Measurements from ENCODE around the gene FBN2.

FBN2 gene

DNA sequence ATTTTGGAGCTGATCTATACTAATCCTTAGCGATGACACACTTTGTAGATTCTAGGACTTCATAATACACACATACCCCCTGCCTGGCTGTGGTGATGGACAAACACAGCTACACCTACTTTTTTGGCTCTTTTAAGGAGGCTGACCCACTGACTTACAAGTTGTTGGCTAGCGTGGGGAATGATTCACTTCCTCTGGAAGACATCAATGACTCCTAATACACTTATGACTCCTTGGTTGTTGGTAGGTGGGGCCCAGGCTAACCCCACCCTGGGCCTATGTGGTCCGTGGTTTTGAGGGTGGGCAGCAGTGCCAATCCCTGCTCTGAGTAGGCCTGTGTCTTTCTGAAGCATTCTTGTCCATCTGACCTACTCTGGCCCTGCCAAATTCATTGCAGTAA, 310.0 kb downstream of the FBN2 start:
- no CpG with 5 or more reads among the region's 3 CpGs for WGBS (ENCODE audit: insufficient coverage, insufficient read length)
- Histone ChIP-seq H3K27me3 (ENCODE audit: control insufficient read depth, insufficient read depth, low read length) (no peaks in the 10 kb centered on the region), H3K4me1 (ENCODE audit: control insufficient read depth, insufficient read depth, low read length) (no peaks in the 10 kb centered on the region), H3K4me3 (ENCODE audit: low read length) (no peak overlapping the region), H3K9me3 (ENCODE audit: control insufficient read depth, insufficient read depth, low read length) (no peaks in the 10 kb centered on the region), H3K27ac (ENCODE audit: low read length) (no peak overlapping the region), H3K36me3 (ENCODE audit: control insufficient read depth, insufficient read depth, low read length) (no peaks in the 10 kb centered on the region)
- DNase-seq (ENCODE audit: low read depth, low spot score): no peak

- Histone ChIP-seq H3K36me3 (ENCODE audit: control insufficient read depth, insufficient read depth, low read length) (no peaks in the 10 kb centered on the region), H3K9me3 (ENCODE audit: control insufficient read depth, insufficient read depth, low read length) (no peaks in the 10 kb centered on the region), H3K27ac (ENCODE audit: low read length) (no peak overlapping the region), H3K27me3 (ENCODE audit: control insufficient read depth, insufficient read depth, low read length) (no peaks in the 10 kb centered on the region), H3K4me1 (ENCODE audit: control insufficient read depth, insufficient read depth, low read length) (no peaks in the 10 kb centered on the region), H3K4me3 (ENCODE audit: low read length) (no peak overlapping the region)
- DNase-seq (ENCODE audit: low read depth, low spot score): no peak
- no CpG with 5 or more reads among the region's 2 CpGs for WGBS (ENCODE audit: insufficient coverage, insufficient read length)
Measured at GRCh38 chr5:128225245-128226030, 312.6 kb downstream of the FBN2 start.

GRCh38 chr5:128224336-128224735, 313.7 kb downstream of the FBN2 start:
- no peak for DNase-seq (ENCODE audit: low read depth, low spot score)
- Histone ChIP-seq H3K36me3 (ENCODE audit: control insufficient read depth, insufficient read depth, low read length) (no peaks in the 10 kb centered on the region), H3K9me3 (ENCODE audit: control insufficient read depth, insufficient read depth, low read length) (no peaks in the 10 kb centered on the region), H3K4me3 (ENCODE audit: low read length) (no peak overlapping the region), H3K27me3 (ENCODE audit: control insufficient read depth, insufficient read depth, low read length) (no peaks in the 10 kb centered on the region), H3K27ac (ENCODE audit: low read length) (no peak overlapping the region), H3K4me1 (ENCODE audit: control insufficient read depth, insufficient read depth, low read length) (no peaks in the 10 kb centered on the region)
- no CpG with 5 or more reads among the region's 1 CpG for WGBS (ENCODE audit: insufficient coverage, insufficient read length)

- Histone ChIP-seq H3K4me3 (ENCODE audit: low read length) (no peak overlapping the region), H3K9me3 (ENCODE audit: control insufficient read depth, insufficient read depth, low read length) (no peaks in the 10 kb centered on the region), H3K27ac (ENCODE audit: low read length) (no peak overlapping the region), H3K27me3 (ENCODE audit: control insufficient read depth, insufficient read depth, low read length) (no peaks in the 10 kb centered on the region), H3K36me3 (ENCODE audit: control insufficient read depth, insufficient read depth, low read length) (no peaks in the 10 kb centered on the region), H3K4me1 (ENCODE audit: control insufficient read depth, insufficient read depth, low read length) (no peaks in the 10 kb centered on the region)
- WGBS (ENCODE audit: insufficient coverage, insufficient read length): no CpG with 5 or more reads among the region's 2 CpGs
- no peak for DNase-seq (ENCODE audit: low read depth, low spot score)
Measured at GRCh38 chr5:128220841-128221240, 317.2 kb downstream of the FBN2 start.

DNA sequence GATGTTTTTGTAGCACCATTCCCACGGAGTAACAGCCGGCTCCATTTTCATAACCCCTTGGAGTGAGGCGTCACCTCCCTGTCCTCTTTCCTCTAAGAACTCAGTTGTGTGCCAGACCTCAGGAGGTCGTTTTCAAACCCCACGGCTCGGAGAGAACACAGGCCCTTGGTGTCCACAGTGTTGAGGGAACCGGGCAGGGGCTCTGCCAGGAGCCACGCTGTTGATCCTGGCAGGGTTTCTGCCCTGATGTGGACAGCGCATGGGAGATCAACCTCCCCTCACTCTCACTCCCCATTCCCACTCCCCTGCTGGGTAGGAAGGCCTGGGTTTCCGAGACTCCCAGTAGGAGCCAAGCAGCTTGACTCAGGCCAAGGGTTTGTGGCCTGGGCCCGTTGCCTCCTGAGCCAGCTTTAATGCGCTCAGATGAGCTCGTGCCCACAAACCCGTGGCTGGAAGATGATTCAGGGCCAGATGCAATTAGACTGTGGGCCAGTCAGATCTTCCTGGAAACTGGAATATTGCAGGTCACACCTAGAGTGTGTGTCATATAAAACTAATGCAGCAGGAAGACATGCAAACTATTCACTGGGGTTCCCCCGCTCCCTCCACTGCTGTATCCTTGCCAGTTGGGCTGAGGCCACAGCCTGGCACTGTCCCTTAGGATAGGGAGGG, 321.0 kb downstream of the FBN2 start:
- no peaks in the 10 kb centered on the region for H3K36me3 ChIP-seq (ENCODE audit: control insufficient read depth, insufficient read depth, low read length)
- no peaks in the 10 kb centered on the region for H3K9me3 ChIP-seq (ENCODE audit: control insufficient read depth, insufficient read depth, low read length)
- no CpG with 5 or more reads among the region's 15 CpGs for WGBS (ENCODE audit: insufficient coverage, insufficient read length)
- no peak overlapping the region for H3K27ac ChIP-seq (ENCODE audit: low read length)
- no peak for DNase-seq (ENCODE audit: low read depth, low spot score)
- no peaks in the 10 kb centered on the region for H3K4me1 ChIP-seq (ENCODE audit: control insufficient read depth, insufficient read depth, low read length)
- no peak overlapping the region for H3K4me3 ChIP-seq (ENCODE audit: low read length)
- no peaks in the 10 kb centered on the region for H3K27me3 ChIP-seq (ENCODE audit: control insufficient read depth, insufficient read depth, low read length)

DNA sequence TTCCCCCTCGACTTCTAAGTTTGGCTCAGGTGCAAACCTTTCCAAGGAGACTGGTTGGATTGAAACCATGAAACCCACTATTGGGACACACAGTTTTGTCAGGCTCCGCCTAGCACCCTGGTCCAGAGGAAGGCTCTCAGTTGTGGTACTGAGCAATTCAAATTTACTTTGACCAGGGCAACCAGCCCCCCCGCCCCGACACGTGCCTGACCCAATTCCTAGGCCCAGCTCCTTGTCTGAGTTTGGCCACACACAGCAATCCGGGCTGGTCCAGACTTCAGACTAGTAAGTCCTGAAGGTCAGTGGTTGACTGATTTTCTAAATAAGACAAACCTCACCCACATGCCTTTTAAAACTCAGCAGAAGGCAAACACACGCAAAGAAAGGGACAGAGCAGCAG, 321.8 kb downstream of the FBN2 start:
- Histone ChIP-seq H3K36me3 (ENCODE audit: control insufficient read depth, insufficient read depth, low read length) (no peaks in the 10 kb centered on the region), H3K9me3 (ENCODE audit: control insufficient read depth, insufficient read depth, low read length) (no peaks in the 10 kb centered on the region), H3K27ac (ENCODE audit: low read length) (no peak overlapping the region), H3K4me3 (ENCODE audit: low read length) (no peak overlapping the region), H3K27me3 (ENCODE audit: control insufficient read depth, insufficient read depth, low read length) (no peaks in the 10 kb centered on the region), H3K4me1 (ENCODE audit: control insufficient read depth, insufficient read depth, low read length) (no peaks in the 10 kb centered on the region)
- WGBS (ENCODE audit: insufficient coverage, insufficient read length): no CpG with 5 or more reads among the region's 7 CpGs
- DNase-seq (ENCODE audit: low read depth, low spot score): no peak

DNA sequence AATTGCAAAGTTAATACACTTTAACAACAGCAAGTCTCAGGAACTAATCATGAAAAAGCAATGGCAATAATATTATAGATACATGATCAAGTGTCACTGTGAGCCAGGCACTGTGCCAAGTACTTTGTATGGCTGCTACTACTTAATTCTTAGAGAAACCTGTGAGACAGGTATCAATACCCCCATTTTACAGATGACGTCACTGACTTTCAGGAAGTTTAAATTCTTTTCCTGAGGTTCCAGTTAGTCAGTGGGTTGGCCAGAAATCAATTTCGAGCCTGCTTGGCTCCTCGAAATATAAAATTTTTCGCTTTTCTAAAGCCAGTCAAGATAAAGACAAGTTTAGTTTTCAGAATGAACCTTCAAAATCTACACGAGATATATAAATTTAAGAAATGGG, 324.2 kb downstream of the FBN2 start:
- no CpG with 5 or more reads among the region's 5 CpGs for WGBS (ENCODE audit: insufficient coverage, insufficient read length)
- Histone ChIP-seq H3K9me3 (ENCODE audit: control insufficient read depth, insufficient read depth, low read length) (no peaks in the 10 kb centered on the region), H3K4me1 (ENCODE audit: control insufficient read depth, insufficient read depth, low read length) (no peaks in the 10 kb centered on the region), H3K27ac (ENCODE audit: low read length) (no peak overlapping the region), H3K4me3 (ENCODE audit: low read length) (no peak overlapping the region), H3K27me3 (ENCODE audit: control insufficient read depth, insufficient read depth, low read length) (no peaks in the 10 kb centered on the region), H3K36me3 (ENCODE audit: control insufficient read depth, insufficient read depth, low read length) (no peaks in the 10 kb centered on the region)
- DNase-seq (ENCODE audit: low read depth, low spot score): no peak

DNA sequence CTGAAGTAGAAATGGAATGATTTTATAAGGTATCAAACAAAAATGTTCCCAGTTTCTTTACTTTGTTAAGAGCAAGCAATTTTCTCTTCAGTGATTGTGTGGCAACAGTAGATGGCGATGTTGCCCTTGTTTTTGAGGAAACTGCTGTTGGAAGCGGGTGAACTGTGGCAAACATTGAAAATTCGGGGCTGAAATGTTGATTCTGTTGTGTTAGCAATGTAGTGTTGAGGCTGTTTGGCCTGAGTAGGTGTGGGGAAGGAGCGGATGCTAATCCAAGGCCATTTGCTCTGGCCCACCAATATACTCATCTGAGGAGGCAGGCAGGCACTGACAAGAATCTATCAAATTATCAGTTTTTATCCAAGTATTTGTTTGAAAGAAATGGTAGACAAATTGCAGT, 324.7 kb downstream of the FBN2 start:
- H3K9me3 ChIP-seq (ENCODE audit: control insufficient read depth, insufficient read depth, low read length): no peaks in the 10 kb centered on the region
- no peaks in the 10 kb centered on the region for H3K36me3 ChIP-seq (ENCODE audit: control insufficient read depth, insufficient read depth, low read length)
- WGBS (ENCODE audit: insufficient coverage, insufficient read length): no CpG with 5 or more reads among the region's 4 CpGs
- no peaks in the 10 kb centered on the region for H3K4me1 ChIP-seq (ENCODE audit: control insufficient read depth, insufficient read depth, low read length)
- H3K27me3 ChIP-seq (ENCODE audit: control insufficient read depth, insufficient read depth, low read length): no peaks in the 10 kb centered on the region
- no peak overlapping the region for H3K27ac ChIP-seq (ENCODE audit: low read length)
- peak; percentile 52 for DNase-seq (ENCODE audit: low read depth, low spot score)
- no peak overlapping the region for H3K4me3 ChIP-seq (ENCODE audit: low read length)

DNA sequence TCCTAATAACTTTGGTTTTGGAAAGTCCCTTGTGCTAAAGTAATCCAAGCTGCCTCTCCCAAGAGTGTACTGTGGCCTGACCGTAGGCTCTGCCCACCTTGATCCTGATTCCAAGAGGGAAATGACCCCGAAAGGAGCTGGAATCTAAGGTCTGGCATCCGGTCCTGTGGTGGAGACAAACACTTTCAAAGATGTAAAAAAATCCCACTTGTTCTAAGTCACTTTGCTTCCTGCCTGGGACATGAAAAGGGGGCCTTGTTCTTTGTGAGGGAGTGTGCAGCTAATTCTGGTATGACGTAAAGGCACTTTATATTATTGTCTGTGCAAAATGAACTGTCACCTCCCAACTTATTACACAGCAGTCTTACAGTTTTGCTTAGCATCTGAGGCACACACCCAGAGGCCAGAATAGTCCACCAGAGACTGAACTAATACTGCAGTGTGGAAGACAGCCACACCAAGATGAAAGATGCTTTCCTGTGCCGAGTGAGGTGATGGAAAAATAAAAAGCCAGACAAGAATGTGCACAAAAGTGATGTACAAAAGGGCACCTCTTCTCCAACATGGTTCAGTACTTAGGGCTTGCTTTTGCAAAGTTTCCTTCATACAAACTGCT, 325.7 kb downstream of the FBN2 start:
- Histone ChIP-seq H3K9me3 (ENCODE audit: control insufficient read depth, insufficient read depth, low read length) (no peaks in the 10 kb centered on the region), H3K4me1 (ENCODE audit: control insufficient read depth, insufficient read depth, low read length) (no peaks in the 10 kb centered on the region), H3K36me3 (ENCODE audit: control insufficient read depth, insufficient read depth, low read length) (no peaks in the 10 kb centered on the region), H3K27ac (ENCODE audit: low read length) (no peak overlapping the region), H3K27me3 (ENCODE audit: control insufficient read depth, insufficient read depth, low read length) (no peaks in the 10 kb centered on the region), H3K4me3 (ENCODE audit: low read length) (no peak overlapping the region)
- no CpG with 5 or more reads among the region's 5 CpGs for WGBS (ENCODE audit: insufficient coverage, insufficient read length)
- DNase-seq (ENCODE audit: low read depth, low spot score): no peak

DNA sequence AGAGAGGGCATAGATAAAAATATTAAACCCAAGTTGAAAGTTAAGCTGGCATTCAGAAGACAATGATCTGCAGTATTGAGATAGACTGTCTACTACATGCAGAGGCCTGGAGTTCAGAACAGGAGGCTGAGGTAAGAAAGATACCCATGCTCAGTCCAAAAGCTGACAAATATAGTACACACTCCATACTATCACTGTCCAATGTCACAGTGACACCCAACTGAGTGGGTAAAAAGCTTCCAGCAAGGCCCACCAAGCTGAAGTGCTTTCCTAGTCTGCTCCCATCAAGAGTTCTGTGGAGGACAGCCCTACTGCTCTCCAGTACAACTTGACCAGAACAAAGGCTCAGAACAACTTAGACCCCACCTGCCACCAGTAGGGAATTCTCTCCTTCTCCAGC, 329.6 kb downstream of the FBN2 start:
- Histone ChIP-seq H3K27ac (ENCODE audit: low read length) (no peak overlapping the region), H3K27me3 (ENCODE audit: control insufficient read depth, insufficient read depth, low read length) (no peaks in the 10 kb centered on the region), H3K4me1 (ENCODE audit: control insufficient read depth, insufficient read depth, low read length) (no peaks in the 10 kb centered on the region), H3K36me3 (ENCODE audit: control insufficient read depth, insufficient read depth, low read length) (no peaks in the 10 kb centered on the region), H3K9me3 (ENCODE audit: control insufficient read depth, insufficient read depth, low read length) (no peaks in the 10 kb centered on the region), H3K4me3 (ENCODE audit: low read length) (no peak overlapping the region)
- no peak for DNase-seq (ENCODE audit: low read depth, low spot score)

All from iPS DF 6.9 (cell line).